Hepatocyte (in vitro differentiated cells): ENCODE measurements around the gene CDH4.

Experiments used
- CTCF ChIP-seq: fragments of 200-600 bp; sonication (generic); IDR thresholded peaks from 2 replicates; pipeline ENCODE4 v1.5.1; 2016; ENCODE audit warnings: antibody characterized with exemption, mild to moderate bottlenecking; ENCODE audit not compliant: poor library complexity
- EZH2 ChIP-seq: fragments of 200-600 bp; sonication (generic); IDR thresholded peaks from 2 replicates; pipeline ENCODE4 v1.6.1; 2016; ENCODE audit warnings: antibody characterized with exemption, mild to moderate bottlenecking, borderline replicate concordance
- EZH2phosphoT487 ChIP-seq: fragments of 200-600 bp; sonication (generic); IDR thresholded peaks from one replicate; pipeline ENCODE4 v1.6.1; 2018; ENCODE audit warnings: antibody characterized with exemption, mild to moderate bottlenecking, low read depth, moderate library complexity; ENCODE audit not compliant: unreplicated experiment, severe bottlenecking

GRCh38 chr20:61692479-61692878 is 440.4 kb downstream of the CDH4 start:
- TF ChIP-seq CTCF (no peak), EZH2 (no peak), EZH2phosphoT487 (no peak)
